H9 (cell line): ENCODE results near the gene PLXNA2. TPM values are rescaled to one million over a fixed set of nuclear protein-coding genes. Genes with fewer than 3 reads are reported as not detected.

Source experiments
- DNase-seq: peaks from one replicate; pipeline ENCODE4 v3.0.0-alpha.2; 2017
- H2AFZ ChIP-seq: one replicate; pipeline ENCODE4 v1.6.1; 2013; ENCODE audit warnings: mild to moderate bottlenecking, low read length, control low read depth, moderate library complexity
- H2AK5ac ChIP-seq: 2 replicates; pipeline ENCODE4 v1.6.1; 2013; ENCODE audit warnings: low read length, control low read depth, mixed read lengths; ENCODE audit not compliant: insufficient read length
- H2BK120ac ChIP-seq: one replicate; pipeline ENCODE4 v1.6.1; 2013; ENCODE audit warnings: low read depth, mild to moderate bottlenecking, low read length, control low read depth, inconsistent platforms; ENCODE audit not compliant: poor library complexity, severe bottlenecking
- H2BK12ac ChIP-seq: 2 replicates; pipeline ENCODE4 v1.6.1; 2013; ENCODE audit warnings: low read length, control low read depth, mixed read lengths, low read depth; ENCODE audit not compliant: insufficient read length
- H2BK15ac ChIP-seq: 2 replicates; pipeline ENCODE4 v1.6.1; 2013; ENCODE audit warnings: low read depth, low read length, control low read depth
- H2BK20ac ChIP-seq: one replicate; pipeline ENCODE4 v1.6.1; 2013; ENCODE audit warnings: low read depth, mild to moderate bottlenecking, low read length, control low read depth, inconsistent platforms; ENCODE audit not compliant: poor library complexity, severe bottlenecking
- H2BK5ac ChIP-seq: 2 replicates; pipeline ENCODE4 v1.6.1; 2013; ENCODE audit warnings: low read length, control low read depth, mixed read lengths; ENCODE audit not compliant: insufficient read length
- H3K14ac ChIP-seq: 2 replicates; pipeline ENCODE4 v1.6.1; 2013; ENCODE audit warnings: low read length, control low read depth; ENCODE audit not compliant: insufficient read depth
- H3K18ac ChIP-seq: 2 replicates; pipeline ENCODE4 v1.6.1; 2013; ENCODE audit warnings: low read depth, mild to moderate bottlenecking, mixed read lengths, low read length, control low read depth; ENCODE audit not compliant: insufficient read length
- H3K23ac ChIP-seq: 2 replicates; pipeline ENCODE4 v1.6.1; 2013; ENCODE audit warnings: low read length, control low read depth, mixed read lengths, low read depth; ENCODE audit not compliant: insufficient read length
- H3K23me2 ChIP-seq: 2 replicates; pipeline ENCODE4 v1.6.1; 2013; ENCODE audit warnings: low read depth, mild to moderate bottlenecking, mixed read lengths, low read length, control low read depth; ENCODE audit not compliant: insufficient read length, poor library complexity, severe bottlenecking
- H3K27ac ChIP-seq: 2 replicates; pipeline ENCODE4 v1.5.1; 2013; ENCODE audit warnings: low read length, control low read depth, mixed read lengths, low read depth; ENCODE audit not compliant: insufficient read length
- H3K27me3 ChIP-seq: 2 replicates; pipeline ENCODE4 v1.6.1; 2013; ENCODE audit warnings: low read length, control low read depth, inconsistent platforms; ENCODE audit not compliant: insufficient read depth
- H3K4ac ChIP-seq: 2 replicates; pipeline ENCODE4 v1.6.1; 2013; ENCODE audit warnings: low read depth, mild to moderate bottlenecking, control low read depth, inconsistent platforms, low read length, moderate library complexity
- H3K4me1 ChIP-seq: 2 replicates; pipeline ENCODE4 v1.6.1; 2013; ENCODE audit warnings: low read length, control low read depth, inconsistent platforms; ENCODE audit not compliant: insufficient read depth
- H3K4me2 ChIP-seq: 2 replicates; pipeline ENCODE4 v1.6.1; 2013; ENCODE audit warnings: low read length, control low read depth, mixed read lengths; ENCODE audit not compliant: insufficient read length, insufficient read depth
- H3K56ac ChIP-seq: 2 replicates; pipeline ENCODE4 v1.6.1; 2013; ENCODE audit warnings: low read depth, mild to moderate bottlenecking, mixed read lengths, low read length, control low read depth; ENCODE audit not compliant: insufficient read length
- H3K79me1 ChIP-seq: 2 replicates; pipeline ENCODE4 v1.6.1; 2013; ENCODE audit warnings: low read depth, mild to moderate bottlenecking, moderate library complexity, low read length, control low read depth, inconsistent platforms; ENCODE audit not compliant: insufficient read depth, poor library complexity, severe bottlenecking
- H3K79me2 ChIP-seq: 2 replicates; pipeline ENCODE4 v1.6.1; 2013; ENCODE audit warnings: low read length, control low read depth, inconsistent platforms; ENCODE audit not compliant: insufficient read depth
- H3K9ac ChIP-seq: 2 replicates; pipeline ENCODE4 v1.6.1; 2013; ENCODE audit warnings: low read length, control low read depth, mixed read lengths; ENCODE audit not compliant: insufficient read length; ENCODE audit errors: extremely low read depth
- H3K9me3 ChIP-seq: one replicate; pipeline ENCODE4 v1.6.1; 2013; ENCODE audit warnings: low read depth, low read length, inconsistent platforms; ENCODE audit not compliant: control insufficient read depth
- H3T11ph ChIP-seq: one replicate; pipeline ENCODE4 v1.6.1; 2013; ENCODE audit warnings: mild to moderate bottlenecking, low read length, control low read depth, inconsistent platforms
- H4K20me1 ChIP-seq: one replicate; pipeline ENCODE4 v1.6.1; 2013; ENCODE audit not compliant: control insufficient read depth, insufficient read length, insufficient read depth
- H4K5ac ChIP-seq: 2 replicates; pipeline ENCODE4 v1.6.1; 2013; ENCODE audit warnings: low read depth, mild to moderate bottlenecking, mixed read lengths, low read length, control low read depth; ENCODE audit not compliant: insufficient read length
- H4K8ac ChIP-seq: replicated peaks from 2 replicates; pipeline ENCODE4 v1.6.1; 2013; ENCODE audit warnings: low read length, control low read depth, mixed read lengths, low read depth; ENCODE audit not compliant: insufficient read length
- H4K91ac ChIP-seq: 2 replicates; pipeline ENCODE4 v1.6.1; 2013; ENCODE audit warnings: low read depth, mild to moderate bottlenecking, moderate library complexity, mixed read lengths, low read length, control low read depth; ENCODE audit not compliant: insufficient read length
- H3K27ac Mint-ChIP-seq, 3 experiments: 2 replicates in 2 of 3; 3 replicates in 1 of 3; pipeline ENCODE4 v1.8.0; 2020 to 2021; ENCODE audit warnings: mixed read lengths in 3 of 3, mild to moderate bottlenecking in 1 of 3, moderate library complexity in 1 of 3
- H3K27me3 Mint-ChIP-seq: 2 replicates; pipeline ENCODE4 v1.8.0; 2021; ENCODE audit warnings: low read depth, mild to moderate bottlenecking, moderate library complexity, mixed read lengths
- H3K36me3 Mint-ChIP-seq, 3 experiments: 2 replicates in 2 of 3; 3 replicates in 1 of 3; pipeline ENCODE4 v1.8.0; 2020 to 2021; ENCODE audit warnings: low read depth in 3 of 3, mixed read lengths in 3 of 3; ENCODE audit not compliant: insufficient read depth in 1 of 3
- H3K4me1 Mint-ChIP-seq, 2 experiments: 2 replicates each; pipeline ENCODE4 v1.8.0; 2020; ENCODE audit warnings: mixed read lengths in 2 of 2
- H3K4me3 Mint-ChIP-seq, 2 experiments: 2 replicates in 1 of 2; 3 replicates in 1 of 2; pipeline ENCODE4 v1.8.0; 2020 to 2021; ENCODE audit warnings: mild to moderate bottlenecking in 2 of 2, mixed read lengths in 2 of 2, moderate library complexity in 1 of 2
- H3K9me3 Mint-ChIP-seq, 2 experiments: 2 replicates in 1 of 2; 3 replicates in 1 of 2; pipeline ENCODE4 v1.8.0; 2020; ENCODE audit warnings: mild to moderate bottlenecking in 2 of 2, mixed read lengths in 2 of 2, moderate library complexity in 1 of 2
- WGBS: extraction: QIAGEN DNeasy Blood & Tissue Kit; methylation state at CpG from one replicate; pipeline ENCODE4 v1.1.7; 2013; ENCODE audit warnings: missing lambda C conversion rate, low lambda C conversion rate, mixed read lengths; ENCODE audit not compliant: insufficient read length; ENCODE audit errors: extremely low coverage; 5-methylcytosine and 5-hydroxymethylcytosine counted together
- total RNA-seq: library from RNA; stranded (reverse); gene quantifications from 2 replicates; pipeline ENCODE4 v1.2.1, GENCODE V29; 2021
- TF ChIP-seq, protein P1 (sequence below): fragments of 200-600 bp; sonication (generic); conservative IDR thresholded peaks from 3 replicates; pipeline ENCODE4 v1.8.0; 2021; ENCODE audit warnings: antibody characterized with exemption, mild to moderate bottlenecking

The PLXNA2 gene
- total RNA-seq, 1 experiment from 2014 or later: 0.57 TPM

DNA sequence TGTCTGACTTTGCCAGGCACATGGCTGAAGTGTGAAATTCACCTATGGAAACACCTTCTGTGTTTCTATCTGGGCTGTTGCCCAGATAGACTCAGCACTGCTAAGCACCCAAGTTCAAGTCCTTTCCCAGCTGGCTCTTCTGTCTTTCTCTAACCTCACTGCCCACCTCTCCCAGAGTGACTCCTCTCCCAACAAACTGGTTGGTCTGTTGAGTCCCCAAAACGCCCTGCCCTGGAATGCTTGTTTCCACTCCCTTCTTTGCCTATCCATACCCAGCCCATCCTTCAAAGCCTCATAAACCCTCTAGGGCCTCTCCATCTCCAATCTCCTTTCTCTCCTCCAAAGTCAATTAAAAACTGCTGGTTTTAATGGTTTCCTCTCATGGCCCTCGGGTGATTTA is 15.6 kb downstream of the PLXNA2 start:
- H2AFZ ChIP-seq: no peak overlapping the region
- H3K9me3 Mint-ChIP-seq: no peaks in the 10 kb centered on the region; a peak in 1 of 5 replicates
- H3K4me1 Mint-ChIP-seq: peaks cover 44 to 47% of the 10 kb centered on the region in 2 experiments
- H4K91ac ChIP-seq: no peak overlapping the region
- H2AK5ac ChIP-seq: no peak overlapping the region
- no peak overlapping the region for H3K9ac ChIP-seq
- H4K20me1 ChIP-seq: no peaks in the 10 kb centered on the region
- no peak overlapping the region for H3K18ac ChIP-seq
- no peaks in the 10 kb centered on the region for H3K23me2 ChIP-seq
- H3K79me2 ChIP-seq: no peaks in the 10 kb centered on the region
- no peak overlapping the region for H3K27ac ChIP-seq
- no peak overlapping the region for H3K23ac ChIP-seq
- H2BK12ac ChIP-seq: no peak overlapping the region
- H3K79me1 ChIP-seq: no peaks in the 10 kb centered on the region
- no peak overlapping the region for H2BK120ac ChIP-seq
- peaks cover 15% of the 10 kb centered on the region for H3K27me3 Mint-ChIP-seq
- H3T11ph ChIP-seq: no peak overlapping the region
- H3K27ac Mint-ChIP-seq: no peak overlapping the region
- H3K36me3 Mint-ChIP-seq: no peaks in the 10 kb centered on the region; a peak in 1 of 7 replicates
- no peak overlapping the region for H3K14ac ChIP-seq
- H3K9me3 ChIP-seq: no peaks in the 10 kb centered on the region
- H2BK20ac ChIP-seq: no peak overlapping the region
- no peak overlapping the region for H2BK15ac ChIP-seq
- H3K56ac ChIP-seq: no peak overlapping the region
- no peak overlapping the region for H4K8ac ChIP-seq
- WGBS: no CpG with 5 or more reads among the region's 2 CpGs
- H3K27me3 ChIP-seq: no peaks in the 10 kb centered on the region
- H3K4me3 Mint-ChIP-seq: no peak overlapping the region
- peaks cover 7% of the 10 kb centered on the region; the same call in 1 of the 2 replicates for H3K4me1 ChIP-seq
- TF ChIP-seq, protein P1, sequence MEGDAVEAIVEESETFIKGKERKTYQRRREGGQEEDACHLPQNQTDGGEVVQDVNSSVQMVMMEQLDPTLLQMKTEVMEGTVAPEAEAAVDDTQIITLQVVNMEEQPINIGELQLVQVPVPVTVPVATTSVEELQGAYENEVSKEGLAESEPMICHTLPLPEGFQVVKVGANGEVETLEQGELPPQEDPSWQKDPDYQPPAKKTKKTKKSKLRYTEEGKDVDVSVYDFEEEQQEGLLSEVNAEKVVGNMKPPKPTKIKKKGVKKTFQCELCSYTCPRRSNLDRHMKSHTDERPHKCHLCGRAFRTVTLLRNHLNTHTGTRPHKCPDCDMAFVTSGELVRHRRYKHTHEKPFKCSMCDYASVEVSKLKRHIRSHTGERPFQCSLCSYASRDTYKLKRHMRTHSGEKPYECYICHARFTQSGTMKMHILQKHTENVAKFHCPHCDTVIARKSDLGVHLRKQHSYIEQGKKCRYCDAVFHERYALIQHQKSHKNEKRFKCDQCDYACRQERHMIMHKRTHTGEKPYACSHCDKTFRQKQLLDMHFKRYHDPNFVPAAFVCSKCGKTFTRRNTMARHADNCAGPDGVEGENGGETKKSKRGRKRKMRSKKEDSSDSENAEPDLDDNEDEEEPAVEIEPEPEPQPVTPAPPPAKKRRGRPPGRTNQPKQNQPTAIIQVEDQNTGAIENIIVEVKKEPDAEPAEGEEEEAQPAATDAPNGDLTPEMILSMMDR: no peak
- no peak overlapping the region for H3K4me2 ChIP-seq
- DNase-seq: no peak
- H4K5ac ChIP-seq: no peak overlapping the region
- no peak overlapping the region for H3K4ac ChIP-seq
- H2BK5ac ChIP-seq: no peak overlapping the region
